ENCODE measurements around the gene PDE4B.

- no peak for TF ChIP-seq CTCF (IDR thresholded peaks at IDR 0.05)
- no peak for TF ChIP-seq EP300 (IDR thresholded peaks at IDR 0.05)
- no peak for TF ChIP-seq POLR2A (IDR thresholded peaks at IDR 0.05)
Measured at GRCh38 chr1:65980237-65980636, 187.5 kb downstream of the PDE4B start.
